SK-N-SH treated with all-trans-retinoic acid at 6 μM for 48 hours (cell line): Measurements from ENCODE around the gene MMD.

ENCODE experiments used
- ATAC-seq: fragments of 200-7000 bp; cut with Tn5 transposase; 3 replicates; pipeline ENCODE4 v1.9.1; 2020; ENCODE audit warnings: mild to moderate bottlenecking, moderate library complexity
- ARNTL ChIP-seq: fragments of 450-650 bp; formaldehyde crosslinking; IDR thresholded peaks from 2 replicates; pipeline ENCODE4 v1.5.0; 2020; ENCODE audit warnings: low read depth, mild to moderate bottlenecking, moderate library complexity, borderline replicate concordance
- BACH2 ChIP-seq: fragments of 250-450 bp; sonication (Bioruptor Pico); IDR thresholded peaks from 2 replicates; pipeline ENCODE4 v1.9.0; 2021; ENCODE audit warnings: mild to moderate bottlenecking, borderline replicate concordance
- CSDC2 ChIP-seq: fragments of 250-450 bp; sonication (Bioruptor Pico); IDR thresholded peaks from 2 replicates; pipeline ENCODE4 v1.5.0; 2020; ENCODE audit warnings: mild to moderate bottlenecking, moderate library complexity
- ESRRG ChIP-seq: fragments of 250-450 bp; sonication (Bioruptor Pico); IDR thresholded peaks from 2 replicates; pipeline ENCODE4 v1.6.1; 2021; ENCODE audit warnings: mild to moderate bottlenecking
- GLIS3 ChIP-seq: fragments of 250-450 bp; sonication (Bioruptor Pico); IDR thresholded peaks from 2 replicates; pipeline ENCODE4 v1.5.0; 2020; ENCODE audit warnings: mild to moderate bottlenecking, moderate library complexity
- ISL1 ChIP-seq: fragments of 250-450 bp; sonication (Bioruptor Pico); IDR thresholded peaks from 2 replicates; pipeline ENCODE4 v2.1.2; 2022; ENCODE audit warnings: mild to moderate bottlenecking, moderate library complexity
- OSR1 ChIP-seq: fragments of 250-450 bp; sonication (Bioruptor Pico); IDR thresholded peaks from 2 replicates; pipeline ENCODE4 v1.8.0; 2022; ENCODE audit warnings: moderate library complexity, mild to moderate bottlenecking, inconsistent platforms
- RARB ChIP-seq: fragments of 250-450 bp; sonication (Bioruptor Pico); IDR thresholded peaks from 2 replicates; pipeline ENCODE4 v1.8.0; 2021; ENCODE audit warnings: mild to moderate bottlenecking, moderate library complexity
- SNAI2 ChIP-seq: fragments of 250-450 bp; sonication (Bioruptor Pico); IDR thresholded peaks from 2 replicates; pipeline ENCODE4 v1.5.0; 2020; ENCODE audit warnings: mild to moderate bottlenecking, moderate library complexity
- TCF4 ChIP-seq: fragments of 250-450 bp; sonication (Bioruptor Pico); IDR thresholded peaks from 2 replicates; pipeline ENCODE4 v1.8.0; 2021; ENCODE audit warnings: mild to moderate bottlenecking, moderate library complexity, borderline replicate concordance
- TSHZ2 ChIP-seq: fragments of 250-450 bp; sonication (Bioruptor Pico); IDR thresholded peaks from 2 replicates; pipeline ENCODE4 v1.5.0; 2020; ENCODE audit warnings: mild to moderate bottlenecking, moderate library complexity
- ZFP3 ChIP-seq: fragments of 250-450 bp; sonication (Bioruptor Pico); IDR thresholded peaks from 2 replicates; pipeline ENCODE4 v1.5.0; 2020; ENCODE audit warnings: mild to moderate bottlenecking, moderate library complexity
- ZFP30 ChIP-seq: fragments of 450-650 bp; formaldehyde crosslinking; IDR thresholded peaks from 2 replicates; pipeline ENCODE4 v1.5.0; 2022; ENCODE audit warnings: mild to moderate bottlenecking, moderate library complexity
- ZNF565 ChIP-seq: fragments of 450-650 bp; formaldehyde crosslinking; conservative IDR thresholded peaks from 2 replicates; pipeline ENCODE4 v1.5.0; 2020; ENCODE audit warnings: low read depth, mild to moderate bottlenecking, moderate library complexity
- TF ChIP-seq, protein P1 (sequence below): fragments of 250-450 bp; sonication (Bioruptor Pico); IDR thresholded peaks from 2 replicates; pipeline ENCODE4 v1.5.1; 2021; ENCODE audit warnings: mild to moderate bottlenecking, moderate library complexity
- TF ChIP-seq, protein P2 (sequence below): fragments of 250-450 bp; sonication (Bioruptor Pico); IDR thresholded peaks from 2 replicates; pipeline ENCODE4 v1.5.1; 2020; ENCODE audit warnings: low read depth, mild to moderate bottlenecking, moderate library complexity
- TF ChIP-seq, protein P3 (sequence below): fragments of 250-450 bp; sonication (Bioruptor Pico); IDR thresholded peaks from 2 replicates; pipeline ENCODE4 v1.8.0; 2020; ENCODE audit warnings: mild to moderate bottlenecking, moderate library complexity, borderline replicate concordance

The MMD gene

GRCh38 chr17:55458287-55458900 is 36.8 kb upstream of the MMD start:
- TF ChIP-seq BACH2 (CRISPR knock-in tag), result no peak
- TF ChIP-seq, protein P1, sequence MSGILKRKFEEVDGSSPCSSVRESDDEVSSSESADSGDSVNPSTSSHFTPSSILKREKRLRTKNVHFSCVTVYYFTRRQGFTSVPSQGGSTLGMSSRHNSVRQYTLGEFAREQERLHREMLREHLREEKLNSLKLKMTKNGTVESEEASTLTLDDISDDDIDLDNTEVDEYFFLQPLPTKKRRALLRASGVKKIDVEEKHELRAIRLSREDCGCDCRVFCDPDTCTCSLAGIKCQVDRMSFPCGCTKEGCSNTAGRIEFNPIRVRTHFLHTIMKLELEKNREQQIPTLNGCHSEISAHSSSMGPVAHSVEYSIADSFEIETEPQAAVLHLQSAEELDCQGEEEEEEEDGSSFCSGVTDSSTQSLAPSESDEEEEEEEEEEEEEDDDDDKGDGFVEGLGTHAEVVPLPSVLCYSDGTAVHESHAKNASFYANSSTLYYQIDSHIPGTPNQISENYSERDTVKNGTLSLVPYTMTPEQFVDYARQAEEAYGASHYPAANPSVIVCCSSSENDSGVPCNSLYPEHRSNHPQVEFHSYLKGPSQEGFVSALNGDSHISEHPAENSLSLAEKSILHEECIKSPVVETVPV (CRISPR knock-in tag), result no peak
- TF ChIP-seq, all 23 proteins: peak for 0

GRCh38 chr17:55456307-55457240 is 34.9 kb upstream of the MMD start:
- TF ChIP-seq CSDC2 (CRISPR knock-in tag) (no peak), ZFP3 (CRISPR knock-in tag) (no peak)
- no peak for ATAC-seq

More at GRCh38 chr17:55458287-55458900, 36.8 kb upstream of the MMD start:
- ATAC-seq, result no peak

DNA sequence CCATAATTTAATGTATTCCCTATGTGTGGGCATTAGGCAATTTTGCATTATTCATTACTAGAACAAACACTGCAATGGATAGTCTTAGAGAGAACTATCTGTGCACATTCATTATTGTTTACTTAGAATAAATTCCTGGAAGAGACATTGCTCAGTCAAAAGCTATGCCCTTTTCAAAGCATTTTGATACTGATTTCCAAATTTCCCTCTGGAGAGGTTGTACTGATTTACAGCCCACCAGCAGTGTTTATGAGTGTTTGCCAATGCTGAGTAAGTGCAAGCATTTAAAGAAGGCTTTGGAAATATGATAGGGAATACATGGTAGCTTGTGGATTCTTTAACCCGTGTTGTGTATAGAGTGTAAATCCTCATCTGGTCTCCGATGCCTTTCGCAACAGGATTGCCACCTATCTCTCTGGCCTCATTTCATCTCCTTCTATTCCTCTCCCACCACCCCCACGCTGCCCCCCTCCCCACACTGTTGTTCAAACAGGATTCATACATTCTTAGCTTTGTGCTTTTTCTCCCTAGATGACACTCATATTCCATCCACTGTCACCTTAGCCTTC is 33.4 kb upstream of the MMD start:
- ATAC-seq, result no peak
- TF ChIP-seq ISL1 (peak; percentile 94), SNAI2 (CRISPR knock-in tag) (no peak), CSDC2 (CRISPR knock-in tag) (0 out of 2 replicates have a peak, but pooled peaks have one; percentile 17), TSHZ2 (CRISPR knock-in tag) (no peak), ZFP3 (CRISPR knock-in tag) (0 out of 2 replicates have a peak, but pooled peaks have one; percentile 63), ZFP30 (no peak), RARB (CRISPR knock-in tag) (no peak)
- TF ChIP-seq, protein P2, sequence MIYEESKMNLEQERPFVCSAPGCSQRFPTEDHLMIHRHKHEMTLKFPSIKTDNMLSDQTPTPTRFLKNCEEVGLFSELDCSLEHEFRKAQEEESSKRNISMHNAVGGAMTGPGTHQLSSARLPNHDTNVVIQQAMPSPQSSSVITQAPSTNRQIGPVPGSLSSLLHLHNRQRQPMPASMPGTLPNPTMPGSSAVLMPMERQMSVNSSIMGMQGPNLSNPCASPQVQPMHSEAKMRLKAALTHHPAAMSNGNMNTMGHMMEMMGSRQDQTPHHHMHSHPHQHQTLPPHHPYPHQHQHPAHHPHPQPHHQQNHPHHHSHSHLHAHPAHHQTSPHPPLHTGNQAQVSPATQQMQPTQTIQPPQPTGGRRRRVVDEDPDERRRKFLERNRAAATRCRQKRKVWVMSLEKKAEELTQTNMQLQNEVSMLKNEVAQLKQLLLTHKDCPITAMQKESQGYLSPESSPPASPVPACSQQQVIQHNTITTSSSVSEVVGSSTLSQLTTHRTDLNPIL, result peak; percentile 68; the same call in 1 of the 2 replicates
- TF ChIP-seq, all 23 proteins: peak for 4

GRCh38 chr17:55453839-55454557 is 32.4 kb upstream of the MMD start:
- no peak for TF ChIP-seq CSDC2 (CRISPR knock-in tag)
- TF ChIP-seq, all 23 proteins: peak for 0
- no peak for ATAC-seq

- ATAC-seq, result peak; percentile 72
- TF ChIP-seq CSDC2 (CRISPR knock-in tag) (peak; percentile 96), TCF4 (CRISPR knock-in tag) (peak; percentile 79), BACH2 (CRISPR knock-in tag) (no peak), ZFP3 (CRISPR knock-in tag) (peak; percentile 88), ARNTL (CRISPR knock-in tag) (no peak; the same call in 1 of the 2 replicates), OSR1 (CRISPR knock-in tag) (peak; percentile 96), ESRRG (CRISPR knock-in tag) (peak; percentile 64; the same call in 1 of the 2 replicates), ZNF565 (no peak), GLIS3 (CRISPR knock-in tag) (peak; percentile 53; the same call in 1 of the 2 replicates)
- TF ChIP-seq, protein P3, sequence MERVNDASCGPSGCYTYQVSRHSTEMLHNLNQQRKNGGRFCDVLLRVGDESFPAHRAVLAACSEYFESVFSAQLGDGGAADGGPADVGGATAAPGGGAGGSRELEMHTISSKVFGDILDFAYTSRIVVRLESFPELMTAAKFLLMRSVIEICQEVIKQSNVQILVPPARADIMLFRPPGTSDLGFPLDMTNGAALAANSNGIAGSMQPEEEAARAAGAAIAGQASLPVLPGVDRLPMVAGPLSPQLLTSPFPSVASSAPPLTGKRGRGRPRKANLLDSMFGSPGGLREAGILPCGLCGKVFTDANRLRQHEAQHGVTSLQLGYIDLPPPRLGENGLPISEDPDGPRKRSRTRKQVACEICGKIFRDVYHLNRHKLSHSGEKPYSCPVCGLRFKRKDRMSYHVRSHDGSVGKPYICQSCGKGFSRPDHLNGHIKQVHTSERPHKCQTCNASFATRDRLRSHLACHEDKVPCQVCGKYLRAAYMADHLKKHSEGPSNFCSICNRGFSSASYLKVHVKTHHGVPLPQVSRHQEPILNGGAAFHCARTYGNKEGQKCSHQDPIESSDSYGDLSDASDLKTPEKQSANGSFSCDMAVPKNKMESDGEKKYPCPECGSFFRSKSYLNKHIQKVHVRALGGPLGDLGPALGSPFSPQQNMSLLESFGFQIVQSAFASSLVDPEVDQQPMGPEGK (CRISPR knock-in tag), result no peak
- TF ChIP-seq, protein P1 (CRISPR knock-in tag), result no peak
Measured at GRCh38 chr17:55452139-55452790, 30.6 kb upstream of the MMD start.
